C4-2B (cell line): Measurements from ENCODE around the gene GLI1.
"Not testable (repeated sequence)": the region's sequence is repeated elsewhere in the genome, so short reads cannot be mapped to it uniquely, and the experiment has no call there.

Experiments used
- H3K27ac ChIP-seq: fragments of 450-650 bp; 2 replicates; pipeline ENCODE4 v1.5.1; 2017
- CTCF ChIP-seq: fragments of 450-650 bp; conservative IDR thresholded peaks from 2 replicates; pipeline ENCODE4 v1.5.1; 2017; ENCODE audit warnings: mild to moderate bottlenecking
- ZFX ChIP-seq: fragments of 450-650 bp; IDR thresholded peaks from 2 replicates; pipeline ENCODE4 v1.6.1; 2017

GLI1 gene

DNA sequence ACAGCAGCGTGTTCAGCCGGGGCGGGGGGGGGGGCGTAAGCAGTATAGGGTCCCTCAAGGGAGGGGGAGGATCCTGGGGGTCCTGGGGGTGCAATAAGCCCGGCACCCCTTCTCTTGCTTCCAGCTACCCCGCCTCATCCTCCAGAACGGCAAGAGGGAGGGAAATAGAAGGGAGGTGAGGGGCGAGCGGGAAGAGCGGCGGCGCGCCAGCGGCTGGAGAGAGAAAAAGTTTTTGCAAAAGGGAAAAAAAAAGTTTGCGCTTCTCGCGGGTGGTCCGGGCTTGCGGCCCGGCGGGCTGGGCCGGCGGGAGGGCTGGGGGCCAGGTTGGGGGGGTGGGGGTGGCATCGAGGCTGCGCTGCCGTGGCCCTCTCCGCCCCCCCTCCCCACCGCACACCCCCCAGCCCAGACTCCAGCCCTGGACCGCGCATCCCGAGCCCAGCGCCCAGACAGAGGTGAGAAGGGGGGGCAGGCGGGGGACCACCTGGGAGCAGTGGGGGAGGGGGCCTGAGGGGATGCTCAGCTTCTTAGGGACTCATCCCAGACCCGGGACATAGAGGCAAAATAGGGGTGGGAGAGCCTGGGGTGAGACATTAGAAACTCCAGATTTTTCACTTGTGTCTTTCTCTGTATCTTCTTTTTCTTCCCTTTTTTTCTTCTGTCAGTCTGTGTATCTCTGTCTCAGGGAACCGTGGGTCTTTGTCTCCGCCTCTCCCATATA, at the start of gene GLI1:
Gene GLI1 (plus strand): TSS at position 36 of the 718 bp plus-strand sequence. CDS start 3,907 bp downstream, outside the sequence.
- H3K27ac ChIP-seq = peak within 1 kb of the TSS; percentile 39
- TF ChIP-seq ZFX (no peak), CTCF (no peak)

DNA sequence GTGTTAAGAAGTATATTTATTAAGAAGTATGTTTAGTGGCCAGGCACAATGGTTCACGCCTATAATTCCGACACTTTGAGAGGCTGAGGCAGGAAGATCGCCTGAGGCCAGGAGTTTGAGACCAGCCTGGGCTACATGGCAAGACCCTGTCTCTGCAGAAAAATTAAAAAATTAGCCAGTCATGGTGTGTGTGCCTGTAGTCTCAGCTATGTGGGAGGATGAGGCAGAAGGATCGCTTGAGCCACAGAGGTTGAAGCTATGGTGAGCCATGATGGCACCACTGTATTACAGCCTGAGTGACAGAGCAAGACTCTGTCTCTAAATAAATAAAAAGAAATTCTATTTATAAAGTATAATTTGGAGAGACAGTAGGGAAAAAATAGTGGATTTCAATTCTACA, 49.1 kb upstream of the GLI1 start:
- TF ChIP-seq ZFX (no peak), CTCF (no peak)
- no peak overlapping the region for H3K27ac ChIP-seq

- not testable (repeated sequence) for H3K27ac ChIP-seq
Measured at GRCh38 chr12:57414160-57414559, 45.4 kb upstream of the GLI1 start.

DNA sequence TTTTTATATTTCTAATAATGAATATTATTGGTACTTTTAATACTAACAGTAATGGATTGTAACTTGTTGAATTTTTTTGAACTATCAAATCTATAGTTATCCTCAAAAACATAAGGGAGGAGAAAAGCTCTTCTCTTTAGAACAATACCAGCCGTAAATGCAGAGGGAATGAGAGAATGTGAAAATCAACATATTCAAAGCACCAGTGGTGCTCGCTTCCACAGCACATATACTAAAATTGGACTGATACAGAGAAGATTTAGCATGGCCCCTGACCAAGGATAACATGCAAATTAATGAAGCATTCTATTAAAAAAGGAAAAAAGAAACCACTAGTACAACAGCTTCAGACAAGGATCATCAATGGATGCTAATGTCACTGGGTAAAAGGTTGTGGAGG, 44.5 kb upstream of the GLI1 start:
- no peak for TF ChIP-seq CTCF
- no peak for TF ChIP-seq ZFX
- no peak overlapping the region for H3K27ac ChIP-seq

GRCh38 chr12:57416039-57416996, 43.3 kb upstream of the GLI1 start:
- no peak overlapping the region for H3K27ac ChIP-seq
- TF ChIP-seq CTCF (no peak), ZFX (no peak)

DNA sequence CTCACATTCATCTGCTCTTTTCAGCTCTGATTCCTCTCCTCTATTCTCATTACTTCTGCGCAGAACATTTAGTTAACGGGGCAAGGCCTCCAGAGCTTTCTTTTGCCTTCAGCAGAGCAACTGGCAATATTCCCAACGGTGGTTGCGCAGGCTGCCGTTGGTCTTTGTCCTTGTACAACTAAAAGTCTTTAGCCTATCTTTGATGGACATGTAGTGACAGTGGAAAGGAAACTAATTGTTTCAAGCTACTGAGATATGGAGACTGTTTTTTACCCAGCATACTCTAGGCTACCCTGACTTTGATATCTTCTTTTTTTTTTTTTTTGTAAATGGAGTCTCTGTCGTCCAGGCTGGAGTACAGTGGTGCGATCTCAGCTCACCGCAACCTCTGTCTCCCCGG, 41.3 kb upstream of the GLI1 start:
- no peak overlapping the region for H3K27ac ChIP-seq
- no peak for TF ChIP-seq ZFX
- TF ChIP-seq CTCF = no peak

- TF ChIP-seq ZFX (no peak), CTCF (no peak)
- H3K27ac ChIP-seq = no peak overlapping the region
Measured at GRCh38 chr12:57419495-57419894, 40.1 kb upstream of the GLI1 start.
